Natural killer cell (primary cell): ENCODE measurements around the gene DAB2IP. TPM values are rescaled to one million over a fixed set of nuclear protein-coding genes. Genes with fewer than 3 reads are reported as not detected.
"Not testable (repeated sequence)": the region's sequence is repeated elsewhere in the genome, so short reads cannot be mapped to it uniquely, and the experiment has no call there.

Experiments
- ATAC-seq, 3 donors: fragments of 150-1000 bp in 2 of 3; fragments of 200-7000 bp in 1 of 3; cut with Tn5 transposase; 1 replicate in 1 of 3; 2 replicates in 2 of 3; pipeline ENCODE4 v1.10.0; 2021; ENCODE audit warnings: mild to moderate bottlenecking in 2 of 3, moderate library complexity in 2 of 3
- DNase-seq, 2 donors: peaks; one replicate each; pipeline versions ENCODE4 v3.0.0 to v3.0.0-alpha.2; 2013 to 2021; ENCODE audit warnings: mixed read lengths in 1 of 2
- H3K27ac ChIP-seq: one replicate; pipeline ENCODE4 v1.5.1; 2013; ENCODE audit warnings: mild to moderate bottlenecking, low read length
- H3K27me3 ChIP-seq: one replicate; pipeline ENCODE4 v1.6.1; 2013; ENCODE audit warnings: low read length; ENCODE audit not compliant: control insufficient read depth, insufficient read depth
- H3K36me3 ChIP-seq: one replicate; pipeline ENCODE4 v1.6.1; 2013; ENCODE audit warnings: low read length; ENCODE audit not compliant: control insufficient read depth, insufficient read depth
- H3K4me1 ChIP-seq: one replicate; pipeline ENCODE4 v1.6.1; 2013; ENCODE audit warnings: low read length; ENCODE audit not compliant: control insufficient read depth, insufficient read depth
- H3K4me3 ChIP-seq: one replicate; pipeline ENCODE4 v1.5.1; 2013; ENCODE audit warnings: low read length
- H3K9me3 ChIP-seq: one replicate; pipeline ENCODE4 v1.6.1; 2013; ENCODE audit warnings: low read length; ENCODE audit not compliant: control insufficient read depth, insufficient read depth
- H3K27ac Mint-ChIP-seq, 2 donors: one replicate each; pipeline ENCODE4 v1.8.0; 2022; ENCODE audit warnings: mild to moderate bottlenecking in 2 of 2, mixed read lengths in 2 of 2, moderate library complexity in 1 of 2
- H3K27me3 Mint-ChIP-seq, 2 donors: one replicate each; pipeline ENCODE4 v1.8.0; 2022; ENCODE audit warnings: low read depth in 2 of 2, mixed read lengths in 2 of 2
- H3K36me3 Mint-ChIP-seq: one replicate; pipeline ENCODE4 v1.8.0; 2022; ENCODE audit warnings: mixed read lengths
- H3K4me1 Mint-ChIP-seq, 2 donors: one replicate each; pipeline ENCODE4 v1.8.0; 2022; ENCODE audit warnings: mixed read lengths in 2 of 2
- H3K4me3 Mint-ChIP-seq: one replicate; pipeline ENCODE4 v1.8.0; 2022; ENCODE audit warnings: mild to moderate bottlenecking, moderate library complexity, mixed read lengths
- H3K9me3 Mint-ChIP-seq, 2 donors: one replicate each; pipeline ENCODE4 v1.8.0; 2022; ENCODE audit warnings: mixed read lengths in 2 of 2
- WGBS: methylation state at CpG from one replicate; pipeline ENCODE4 v1.1.7; 2013; ENCODE audit warnings: missing lambda C conversion rate; ENCODE audit not compliant: insufficient coverage; 5-methylcytosine and 5-hydroxymethylcytosine counted together
- intact Hi-C: fragments of 100-400 bp; cut with micrococcal nuclease; formaldehyde crosslinking; loops from one replicate; pipeline ENCODE4 v1.14.2; 2022
- total RNA-seq, 4 donors: library from RNA; stranded (reverse); fragments of 120-200 nt in 1 of 4; gene quantifications; one replicate each; pipeline versions ENCODE4 v1.2.3 to v1.2.4, GENCODE V29; 2013 to 2022
- TF ChIP-seq, protein P1 (sequence below): fragments of 200-600 bp; IDR thresholded peaks from one replicate; pipeline ENCODE4 v1.8.0; 2022; ENCODE audit warnings: antibody characterized with exemption

The DAB2IP gene
- total RNA-seq, 3 donors from 2014 or later (not counting 1 experiment from before 2014, with no cell fraction given) = 0.19 to 2.5 TPM; not detected in 1

DNA sequence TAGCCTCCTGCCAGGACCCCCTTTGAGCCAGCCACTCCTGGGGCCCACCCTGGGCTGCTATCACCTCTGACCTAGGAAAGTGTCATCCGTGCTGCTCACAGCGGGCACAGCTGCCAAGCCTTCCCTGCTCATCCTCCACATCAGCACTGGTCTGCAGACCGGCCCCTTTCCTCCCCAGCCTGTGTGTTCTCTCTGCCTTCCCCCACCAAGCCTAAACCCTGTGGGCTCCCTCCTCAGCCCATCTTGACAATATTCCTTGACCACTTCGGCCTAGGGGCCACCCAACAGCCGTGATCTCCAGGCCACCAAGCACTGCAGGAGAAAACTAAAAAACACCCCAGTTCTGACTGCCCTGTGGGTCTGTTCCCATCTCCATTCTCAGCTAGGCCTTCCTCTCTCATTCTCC lies 135.1 kb downstream of the DAB2IP start:
- no peaks in the 10 kb centered on the region for H3K36me3 ChIP-seq
- peaks cover 7% of the 10 kb centered on the region for H3K4me1 ChIP-seq
- Mint-ChIP-seq H3K27ac (no peak overlapping the region), H3K9me3 (no peaks in the 10 kb centered on the region), H3K4me3 (no peak overlapping the region), H3K36me3 (no peaks in the 10 kb centered on the region), H3K4me1 (no peaks in the 10 kb centered on the region), H3K27me3 (peaks cover 0 to 7% of the 10 kb centered on the region in 2 donors)
- H3K27ac ChIP-seq = no peak overlapping the region
- WGBS = 87% methylated on average over 5 of the region's 5 CpGs
- TF ChIP-seq, protein P1, sequence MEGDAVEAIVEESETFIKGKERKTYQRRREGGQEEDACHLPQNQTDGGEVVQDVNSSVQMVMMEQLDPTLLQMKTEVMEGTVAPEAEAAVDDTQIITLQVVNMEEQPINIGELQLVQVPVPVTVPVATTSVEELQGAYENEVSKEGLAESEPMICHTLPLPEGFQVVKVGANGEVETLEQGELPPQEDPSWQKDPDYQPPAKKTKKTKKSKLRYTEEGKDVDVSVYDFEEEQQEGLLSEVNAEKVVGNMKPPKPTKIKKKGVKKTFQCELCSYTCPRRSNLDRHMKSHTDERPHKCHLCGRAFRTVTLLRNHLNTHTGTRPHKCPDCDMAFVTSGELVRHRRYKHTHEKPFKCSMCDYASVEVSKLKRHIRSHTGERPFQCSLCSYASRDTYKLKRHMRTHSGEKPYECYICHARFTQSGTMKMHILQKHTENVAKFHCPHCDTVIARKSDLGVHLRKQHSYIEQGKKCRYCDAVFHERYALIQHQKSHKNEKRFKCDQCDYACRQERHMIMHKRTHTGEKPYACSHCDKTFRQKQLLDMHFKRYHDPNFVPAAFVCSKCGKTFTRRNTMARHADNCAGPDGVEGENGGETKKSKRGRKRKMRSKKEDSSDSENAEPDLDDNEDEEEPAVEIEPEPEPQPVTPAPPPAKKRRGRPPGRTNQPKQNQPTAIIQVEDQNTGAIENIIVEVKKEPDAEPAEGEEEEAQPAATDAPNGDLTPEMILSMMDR = no peak
- H3K9me3 ChIP-seq = no peaks in the 10 kb centered on the region
- H3K27me3 ChIP-seq = no peaks in the 10 kb centered on the region
- no peak for ATAC-seq
- intact Hi-C loops = no loop called here
- H3K4me3 ChIP-seq = no peak overlapping the region
- DNase-seq = no peak

- TF ChIP-seq, protein P1 = no peak
- Mint-ChIP-seq H3K36me3 (no peaks in the 10 kb centered on the region), H3K4me1 (no peaks in the 10 kb centered on the region), H3K4me3 (no peak overlapping the region), H3K27me3 (peaks cover 0 to 7% of the 10 kb centered on the region in 2 donors), H3K9me3 (no peaks in the 10 kb centered on the region), H3K27ac (no peak overlapping the region)
- no peaks in the 10 kb centered on the region for H3K36me3 ChIP-seq
- DNase-seq (no peak), ATAC-seq (no peak)
- H3K27me3 ChIP-seq = no peaks in the 10 kb centered on the region
- WGBS = 90% methylated on average over 8 of the region's 8 CpGs
- no peak overlapping the region for H3K4me3 ChIP-seq
- intact Hi-C loops = no loop called here
- no peaks in the 10 kb centered on the region for H3K9me3 ChIP-seq
- no peak overlapping the region for H3K27ac ChIP-seq
- peaks cover 7% of the 10 kb centered on the region for H3K4me1 ChIP-seq
These were observed 135.6 kb downstream of the DAB2IP start for GRCh38 chr9:121786998-121787422.

DNA sequence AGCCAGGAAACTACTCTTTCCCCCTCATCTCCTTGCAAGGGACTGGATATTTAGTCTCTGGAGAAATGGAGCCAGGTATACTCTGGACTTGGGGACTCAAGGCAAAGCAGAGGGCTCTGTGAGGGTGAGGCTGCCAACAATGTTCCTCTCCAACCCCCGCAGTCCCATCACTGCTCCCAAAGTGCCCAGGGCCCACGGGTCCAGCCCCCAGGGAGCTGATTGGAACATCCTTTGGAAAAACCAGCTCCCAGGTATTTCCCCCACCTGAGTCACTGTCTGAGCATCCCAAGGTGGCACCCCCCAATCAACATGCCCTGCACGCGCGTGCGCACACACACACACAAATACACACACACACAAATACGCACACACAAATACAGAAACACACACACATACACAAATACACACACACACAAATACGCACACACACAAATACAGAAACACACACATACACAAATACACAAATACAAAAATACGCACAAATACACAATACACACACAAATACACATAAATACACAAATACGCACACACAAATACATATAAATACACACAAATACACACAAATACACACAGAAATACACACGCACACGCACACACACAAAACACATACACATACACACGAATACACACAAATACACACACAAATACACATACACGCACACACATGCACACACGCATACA lies 137.4 kb downstream of the DAB2IP start:
- DNase-seq = no peak
- Histone ChIP-seq H3K4me3 (no peak overlapping the region), H3K4me1 (peaks cover 6% of the 10 kb centered on the region), H3K27ac (no peak overlapping the region), H3K9me3 (no peaks in the 10 kb centered on the region), H3K36me3 (no peaks in the 10 kb centered on the region), H3K27me3 (no peaks in the 10 kb centered on the region)
- H3K27ac Mint-ChIP-seq = no peak overlapping the region
- peaks cover 0 to 7% of the 10 kb centered on the region in 2 donors for H3K27me3 Mint-ChIP-seq
- H3K9me3 Mint-ChIP-seq = no peaks in the 10 kb centered on the region
- TF ChIP-seq, protein P1 = no peak
- no peaks in the 10 kb centered on the region for H3K4me1 Mint-ChIP-seq
- no peak overlapping the region for H3K4me3 Mint-ChIP-seq
- WGBS = 94% methylated on average over 15 of the region's 15 CpGs
- ATAC-seq = no peak
- no peaks in the 10 kb centered on the region for H3K36me3 Mint-ChIP-seq
- intact Hi-C loops = no loop called here

GRCh38 chr9:121790841-121791240 lies 139.4 kb downstream of the DAB2IP start:
- H3K4me1 Mint-ChIP-seq = no peaks in the 10 kb centered on the region
- no peak overlapping the region for H3K27ac ChIP-seq
- ATAC-seq = no peak

GRCh38 chr9:121792476-121792875 lies 141.0 kb downstream of the DAB2IP start:
- H3K27ac Mint-ChIP-seq, H3K27ac ChIP-seq, H3K4me3 ChIP-seq, intact Hi-C loops, H3K4me1 ChIP-seq, H3K4me3 Mint-ChIP-seq, H3K9me3 ChIP-seq, ATAC-seq, DNase-seq, H3K27me3 Mint-ChIP-seq, H3K4me1 Mint-ChIP-seq, H3K27me3 ChIP-seq, H3K36me3 ChIP-seq, H3K36me3 Mint-ChIP-seq, H3K9me3 Mint-ChIP-seq: not testable (repeated sequence)
- WGBS = 85% methylated on average over 10 of the region's 10 CpGs

More at GRCh38 chr9:121790841-121791240, 139.4 kb downstream of the DAB2IP start:
- 88% methylated on average over 14 of the region's 14 CpGs for WGBS
- Mint-ChIP-seq H3K4me3 (no peak overlapping the region), H3K27ac (no peak overlapping the region), H3K9me3 (no peaks in the 10 kb centered on the region), H3K36me3 (no peaks in the 10 kb centered on the region), H3K27me3 (peaks cover 0 to 7% of the 10 kb centered on the region in 2 donors)
- no peaks in the 10 kb centered on the region for H3K4me1 ChIP-seq
- intact Hi-C loops = no loop called here
- no peak for DNase-seq
- H3K27me3 ChIP-seq = no peaks in the 10 kb centered on the region
- H3K9me3 ChIP-seq = no peaks in the 10 kb centered on the region
- H3K36me3 ChIP-seq = no peaks in the 10 kb centered on the region
- TF ChIP-seq, protein P1 = no peak
- no peak overlapping the region for H3K4me3 ChIP-seq
